Measurements from ENCODE around the gene FBXO10.

FBXO10 gene

GRCh38 chr9:37549527-37549926, 26.7 kb downstream of the FBXO10 start:
- Histone ChIP-seq H3K27me3 (ENCODE audit: insufficient read depth, low read length) (no peaks in the 10 kb centered on the region), H3K4me3 (ENCODE audit: low read length) (no peak overlapping the region), H3K9me3 (ENCODE audit: insufficient read depth, low read depth, low read length) (no peaks in the 10 kb centered on the region), H3K4me1 (ENCODE audit: insufficient read depth, low read length) (no peaks in the 10 kb centered on the region), H3K9ac (ENCODE audit: low read depth, low read length) (no peak overlapping the region), H3K27ac (ENCODE audit: low read depth, low read length) (no peak overlapping the region), H3K36me3 (ENCODE audit: insufficient read depth, low read length) (no peaks in the 10 kb centered on the region)

GRCh38 chr9:37547328-37547878, 28.8 kb downstream of the FBXO10 start:
- Histone ChIP-seq H3K4me3 (ENCODE audit: low read length) (no peak overlapping the region), H3K9ac (ENCODE audit: low read depth, low read length) (no peak overlapping the region), H3K27ac (ENCODE audit: low read depth, low read length) (no peak overlapping the region), H3K27me3 (ENCODE audit: insufficient read depth, low read length) (no peaks in the 10 kb centered on the region), H3K36me3 (ENCODE audit: insufficient read depth, low read length) (no peaks in the 10 kb centered on the region), H3K4me1 (ENCODE audit: insufficient read depth, low read length) (no peaks in the 10 kb centered on the region), H3K9me3 (ENCODE audit: insufficient read depth, low read depth, low read length) (no peaks in the 10 kb centered on the region)
- WGBS, result 94% methylated on average over 5 of the region's 5 CpGs

- Histone ChIP-seq H3K4me3 (ENCODE audit: low read length) (no peak overlapping the region), H3K9ac (ENCODE audit: low read depth, low read length) (no peak overlapping the region), H3K27me3 (ENCODE audit: insufficient read depth, low read length) (no peaks in the 10 kb centered on the region), H3K9me3 (ENCODE audit: insufficient read depth, low read depth, low read length) (no peaks in the 10 kb centered on the region), H3K36me3 (ENCODE audit: insufficient read depth, low read length) (peaks cover 22% of the 10 kb centered on the region), H3K4me1 (ENCODE audit: insufficient read depth, low read length) (no peaks in the 10 kb centered on the region), H3K27ac (ENCODE audit: low read depth, low read length) (no peak overlapping the region)
- WGBS, result 100% methylated on average over 1 of the region's 1 CpG
These were observed 32.7 kb downstream of the FBXO10 start for GRCh38 chr9:37543468-37543867.

GRCh38 chr9:37542895-37543294, 33.3 kb downstream of the FBXO10 start:
- Histone ChIP-seq H3K4me1 (ENCODE audit: insufficient read depth, low read length) (no peaks in the 10 kb centered on the region), H3K36me3 (ENCODE audit: insufficient read depth, low read length) (peaks cover 26% of the 10 kb centered on the region), H3K9me3 (ENCODE audit: insufficient read depth, low read depth, low read length) (no peaks in the 10 kb centered on the region), H3K9ac (ENCODE audit: low read depth, low read length) (no peak overlapping the region), H3K27me3 (ENCODE audit: insufficient read depth, low read length) (no peaks in the 10 kb centered on the region), H3K4me3 (ENCODE audit: low read length) (no peak overlapping the region), H3K27ac (ENCODE audit: low read depth, low read length) (no peak overlapping the region)
- 82% methylated on average over 1 of the region's 1 CpG for WGBS

GRCh38 chr9:37542488-37542887, 33.7 kb downstream of the FBXO10 start:
- Histone ChIP-seq H3K4me3 (ENCODE audit: low read length) (no peak overlapping the region), H3K4me1 (ENCODE audit: insufficient read depth, low read length) (no peaks in the 10 kb centered on the region), H3K9me3 (ENCODE audit: insufficient read depth, low read depth, low read length) (no peaks in the 10 kb centered on the region), H3K36me3 (ENCODE audit: insufficient read depth, low read length) (peaks cover 30% of the 10 kb centered on the region), H3K9ac (ENCODE audit: low read depth, low read length) (no peak overlapping the region), H3K27me3 (ENCODE audit: insufficient read depth, low read length) (no peaks in the 10 kb centered on the region), H3K27ac (ENCODE audit: low read depth, low read length) (no peak overlapping the region)
- 98% methylated on average over 6 of the region's 6 CpGs for WGBS

- H3K4me3 ChIP-seq (ENCODE audit: low read length), result no peak overlapping the region
- H3K9ac ChIP-seq (ENCODE audit: low read depth, low read length), result no peak overlapping the region
- no peaks in the 10 kb centered on the region for H3K9me3 ChIP-seq (ENCODE audit: insufficient read depth, low read depth, low read length)
- no peaks in the 10 kb centered on the region for H3K4me1 ChIP-seq (ENCODE audit: insufficient read depth, low read length)
- no peak overlapping the region for H3K27ac ChIP-seq (ENCODE audit: low read depth, low read length)
- H3K27me3 ChIP-seq (ENCODE audit: insufficient read depth, low read length), result no peaks in the 10 kb centered on the region
- WGBS, result 96% methylated on average over 8 of the region's 8 CpGs
- H3K36me3 ChIP-seq (ENCODE audit: insufficient read depth, low read length), result peaks cover 40% of the 10 kb centered on the region
These were observed 34.7 kb downstream of the FBXO10 start for GRCh38 chr9:37541465-37541864.

- Histone ChIP-seq H3K4me1 (ENCODE audit: insufficient read depth, low read length) (no peaks in the 10 kb centered on the region), H3K9me3 (ENCODE audit: insufficient read depth, low read depth, low read length) (no peaks in the 10 kb centered on the region), H3K9ac (ENCODE audit: low read depth, low read length) (no peak overlapping the region), H3K4me3 (ENCODE audit: low read length) (no peak overlapping the region), H3K27me3 (ENCODE audit: insufficient read depth, low read length) (no peaks in the 10 kb centered on the region), H3K36me3 (ENCODE audit: insufficient read depth, low read length) (peaks cover 49% of the 10 kb centered on the region), H3K27ac (ENCODE audit: low read depth, low read length) (no peak overlapping the region)
- WGBS, result 95% methylated on average over 3 of the region's 3 CpGs
These were observed 35.5 kb downstream of the FBXO10 start for GRCh38 chr9:37540634-37541033.

GRCh38 chr9:37539634-37540033, 36.5 kb downstream of the FBXO10 start:
- Histone ChIP-seq H3K4me1 (ENCODE audit: insufficient read depth, low read length) (no peaks in the 10 kb centered on the region), H3K27me3 (ENCODE audit: insufficient read depth, low read length) (no peaks in the 10 kb centered on the region), H3K36me3 (ENCODE audit: insufficient read depth, low read length) (peaks cover 50% of the 10 kb centered on the region), H3K9me3 (ENCODE audit: insufficient read depth, low read depth, low read length) (no peaks in the 10 kb centered on the region), H3K9ac (ENCODE audit: low read depth, low read length) (no peak overlapping the region), H3K4me3 (ENCODE audit: low read length) (no peak overlapping the region), H3K27ac (ENCODE audit: low read depth, low read length) (no peak overlapping the region)

- Histone ChIP-seq H3K4me1 (ENCODE audit: insufficient read depth, low read length) (no peaks in the 10 kb centered on the region), H3K9me3 (ENCODE audit: insufficient read depth, low read depth, low read length) (no peaks in the 10 kb centered on the region), H3K36me3 (ENCODE audit: insufficient read depth, low read length) (peaks cover 50% of the 10 kb centered on the region), H3K27ac (ENCODE audit: low read depth, low read length) (no peak overlapping the region), H3K27me3 (ENCODE audit: insufficient read depth, low read length) (no peaks in the 10 kb centered on the region), H3K9ac (ENCODE audit: low read depth, low read length) (no peak overlapping the region), H3K4me3 (ENCODE audit: low read length) (no peak overlapping the region)
- 89% methylated on average over 7 of the region's 7 CpGs for WGBS
These were observed 38.1 kb downstream of the FBXO10 start for GRCh38 chr9:37538099-37538498.

- no peaks in the 10 kb centered on the region for H3K4me1 ChIP-seq (ENCODE audit: insufficient read depth, low read length)
- no peak overlapping the region for H3K4me3 ChIP-seq (ENCODE audit: low read length)
- peaks cover 55% of the 10 kb centered on the region for H3K36me3 ChIP-seq (ENCODE audit: insufficient read depth, low read length)
- no peak overlapping the region for H3K27ac ChIP-seq (ENCODE audit: low read depth, low read length)
- H3K9me3 ChIP-seq (ENCODE audit: insufficient read depth, low read depth, low read length), result no peaks in the 10 kb centered on the region
- no peak overlapping the region for H3K9ac ChIP-seq (ENCODE audit: low read depth, low read length)
- WGBS, result 89% methylated on average over 10 of the region's 10 CpGs
- H3K27me3 ChIP-seq (ENCODE audit: insufficient read depth, low read length), result no peaks in the 10 kb centered on the region
These were observed 41.3 kb downstream of the FBXO10 start for GRCh38 chr9:37534901-37535300.

- no peaks in the 10 kb centered on the region for H3K27me3 ChIP-seq (ENCODE audit: insufficient read depth, low read length)
- no peaks in the 10 kb centered on the region for H3K4me1 ChIP-seq (ENCODE audit: insufficient read depth, low read length)
- no peak overlapping the region for H3K4me3 ChIP-seq (ENCODE audit: low read length)
- H3K9me3 ChIP-seq (ENCODE audit: insufficient read depth, low read depth, low read length), result no peaks in the 10 kb centered on the region
- H3K9ac ChIP-seq (ENCODE audit: low read depth, low read length), result no peak overlapping the region
- 92% methylated on average over 7 of the region's 7 CpGs for WGBS
- peaks cover 52% of the 10 kb centered on the region for H3K36me3 ChIP-seq (ENCODE audit: insufficient read depth, low read length)
- no peak overlapping the region for H3K27ac ChIP-seq (ENCODE audit: low read depth, low read length)
These were observed 41.8 kb downstream of the FBXO10 start for GRCh38 chr9:37534412-37534811.

GRCh38 chr9:37531699-37532098, 44.5 kb downstream of the FBXO10 start:
- 97% methylated on average over 13 of the region's 13 CpGs for WGBS
- Histone ChIP-seq H3K9ac (ENCODE audit: low read depth, low read length) (no peak overlapping the region), H3K9me3 (ENCODE audit: insufficient read depth, low read depth, low read length) (no peaks in the 10 kb centered on the region), H3K4me3 (ENCODE audit: low read length) (no peak overlapping the region), H3K36me3 (ENCODE audit: insufficient read depth, low read length) (peaks cover 50% of the 10 kb centered on the region), H3K4me1 (ENCODE audit: insufficient read depth, low read length) (no peaks in the 10 kb centered on the region), H3K27me3 (ENCODE audit: insufficient read depth, low read length) (no peaks in the 10 kb centered on the region), H3K27ac (ENCODE audit: low read depth, low read length) (no peak overlapping the region)
